ENCODE data around the gene CNTNAP2.

- TF ChIP-seq POLR2A (conservative IDR thresholded peaks at IDR 0.05), result no peak
- no peak for TF ChIP-seq ZNF165 (CRISPR knock-in tag; IDR thresholded peaks at IDR 0.05; ENCODE audit: borderline replicate concordance)
- no peak for TF ChIP-seq KDM1A (IDR thresholded peaks at IDR 0.05)
- TF ChIP-seq CTCF (IDR thresholded peaks at IDR 0.05 in 2 of 3, conservative IDR thresholded peaks at IDR 0.05 in 1 of 3; ENCODE audit: insufficient read depth in 2 of 3, low read depth in 1 of 3, low read length in 3 of 3), result no peak
- no peak for TF ChIP-seq SMC3 (conservative IDR thresholded peaks at IDR 0.05; ENCODE audit: insufficient read depth, low read depth, low read length)
- no peak for TF ChIP-seq ATF7 (IDR thresholded peaks at IDR 0.05)
- no peak for TF ChIP-seq PRPF4 (IDR thresholded peaks at IDR 0.05; ENCODE audit: insufficient read depth, low read depth, low read length, poor library complexity, severe bottlenecking)
- no peak for TF ChIP-seq ZNF311 (CRISPR knock-in tag; IDR thresholded peaks at IDR 0.05)
- no peak for TF ChIP-seq ZKSCAN3 (CRISPR knock-in tag; IDR thresholded peaks at IDR 0.05)
- no peak for TF ChIP-seq NRF1 (conservative IDR thresholded peaks at IDR 0.05 in 1 of 2, IDR thresholded peaks at IDR 0.05 in 1 of 2)
- TF ChIP-seq SMAD1 (IDR thresholded peaks at IDR 0.05; ENCODE audit: low read depth, low read length, partially characterized antibody), result no peak
- no peak for TF ChIP-seq PHF8 (IDR thresholded peaks at IDR 0.05; ENCODE audit: borderline replicate concordance, low read length)
Measured at GRCh38 chr7:146388928-146389327, 272.3 kb downstream of the CNTNAP2 start.
